GM13977 (cell line): ENCODE data around the gene LMOD3.

ENCODE experiments used
- DNase-seq: peaks from one replicate; pipeline ENCODE4 v3.0.0; 2012; ENCODE audit warnings: low spot score
- CTCF ChIP-seq: IDR thresholded peaks from 2 replicates; pipeline ENCODE4 v1.5.1; 2012; ENCODE audit warnings: mild to moderate bottlenecking, control low read depth; ENCODE audit not compliant: insufficient read depth; ENCODE audit errors: extremely low read depth, missing control alignments
- in situ Hi-C: fragments of 300-500 bp; cut with MboI; formaldehyde crosslinking; loops from one replicate; pipeline ENCODE4 v1.12.0; 2022; ENCODE audit warnings: low sequenced_read_pairs, low pct_unique_long_range_greater_than_20kb, mixed read lengths, inconsistent platforms; ENCODE audit not compliant: unreplicated experiment

Gene LMOD3

GRCh38 chr3:69143612-69144011 lies 21.2 kb upstream of the LMOD3 start:
- in situ Hi-C loops: no loop called here
- no peak for TF ChIP-seq CTCF
- no peak for DNase-seq

GRCh38 chr3:69142797-69143454 lies 20.5 kb upstream of the LMOD3 start:
- DNase-seq: no peak
- TF ChIP-seq CTCF: no peak
- in situ Hi-C loops: no loop called here

GRCh38 chr3:69142090-69142489 lies 19.7 kb upstream of the LMOD3 start:
- DNase-seq: no peak
- in situ Hi-C loops: no loop called here
- TF ChIP-seq CTCF: no peak

GRCh38 chr3:69141313-69141712 lies 18.9 kb upstream of the LMOD3 start:
- no peak for DNase-seq
- in situ Hi-C loops: no loop called here
- TF ChIP-seq CTCF: no peak

- in situ Hi-C loops: no loop called here
Observed at GRCh38 chr3:69137412-69137811, 15.0 kb upstream of the LMOD3 start.

GRCh38 chr3:69137005-69137404 lies 14.6 kb upstream of the LMOD3 start:
- no peak for DNase-seq
- TF ChIP-seq CTCF: no peak
- in situ Hi-C loops: no loop called here

More at GRCh38 chr3:69137412-69137811, 15.0 kb upstream of the LMOD3 start:
- no peak for TF ChIP-seq CTCF
- DNase-seq: no peak
